IPS-15b (cell line): ENCODE results near the gene RAPGEF2.
"Not testable (repeated sequence)": the region's sequence is repeated elsewhere in the genome, so short reads cannot be mapped to it uniquely, and the experiment has no call there.

Source experiments
- H3K27me3 ChIP-seq: one replicate; pipeline ENCODE4 v1.6.1; 2013; ENCODE audit warnings: low read length; ENCODE audit not compliant: control insufficient read depth, insufficient read depth
- H3K36me3 ChIP-seq: one replicate; pipeline ENCODE4 v1.6.1; 2013; ENCODE audit warnings: low read length; ENCODE audit not compliant: control insufficient read depth, insufficient read depth
- H3K4me1 ChIP-seq: one replicate; pipeline ENCODE4 v1.6.1; 2013; ENCODE audit warnings: mild to moderate bottlenecking, low read length; ENCODE audit not compliant: control insufficient read depth, insufficient read depth
- H3K4me3 ChIP-seq: one replicate; pipeline ENCODE4 v1.5.1; 2013; ENCODE audit warnings: low read depth, low read length
- H3K9ac ChIP-seq: one replicate; pipeline ENCODE4 v1.6.1; 2013; ENCODE audit warnings: low read depth, mild to moderate bottlenecking, low read length
- H3K9me3 ChIP-seq: one replicate; pipeline ENCODE4 v1.6.1; 2013; ENCODE audit warnings: mild to moderate bottlenecking, low read length; ENCODE audit not compliant: control insufficient read depth, insufficient read depth

Gene RAPGEF2

GRCh38 chr4:159103384-159103990 lies 608 bp downstream of the RAPGEF2 start:
- Histone ChIP-seq H3K9me3 (no peaks in the 10 kb centered on the region), H3K27me3 (peaks cover 16% of the 10 kb centered on the region), H3K36me3 (no peaks in the 10 kb centered on the region), H3K4me1 (peaks cover 17% of the 10 kb centered on the region), H3K9ac (peak overlapping the region; percentile 57), H3K4me3 (peak overlapping the region; percentile 59)

- Histone ChIP-seq H3K9me3 (no peaks in the 10 kb centered on the region), H3K4me3 (peak overlapping the region; percentile 82), H3K36me3 (no peaks in the 10 kb centered on the region), H3K4me1 (peaks cover 23% of the 10 kb centered on the region), H3K27me3 (peaks cover 16% of the 10 kb centered on the region), H3K9ac (peak overlapping the region; percentile 42)
These were observed 2.0 kb downstream of the RAPGEF2 start for GRCh38 chr4:159104694-159105414.

DNA sequence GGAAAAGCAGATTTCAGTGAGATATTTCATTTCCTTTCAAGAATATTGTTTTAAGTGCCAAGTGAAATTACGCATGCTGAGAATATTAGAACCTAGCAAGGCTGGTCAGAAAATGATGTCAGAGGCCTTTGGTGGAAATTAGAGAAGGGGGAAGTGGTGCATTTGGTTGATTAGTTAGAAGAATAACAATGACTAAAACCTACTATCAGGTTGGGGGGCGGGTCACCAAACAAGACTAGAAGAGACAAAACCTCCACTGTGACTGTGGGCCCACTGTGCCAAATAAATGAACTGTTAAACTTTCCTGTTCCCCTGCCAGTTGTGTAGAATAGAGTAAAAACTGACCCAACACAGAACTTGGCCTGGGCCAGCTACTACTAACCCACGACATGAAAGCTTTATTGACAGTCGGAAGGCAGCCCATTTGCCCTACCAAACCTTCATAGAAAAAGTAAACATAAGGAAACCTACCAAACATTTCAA lies 2.9 kb downstream of the RAPGEF2 start:
- Histone ChIP-seq H3K27me3 (peaks cover 13% of the 10 kb centered on the region), H3K4me1 (peaks cover 25% of the 10 kb centered on the region), H3K4me3 (peak overlapping the region; percentile 82), H3K9me3 (no peaks in the 10 kb centered on the region), H3K9ac (no peak overlapping the region), H3K36me3 (no peaks in the 10 kb centered on the region)

DNA sequence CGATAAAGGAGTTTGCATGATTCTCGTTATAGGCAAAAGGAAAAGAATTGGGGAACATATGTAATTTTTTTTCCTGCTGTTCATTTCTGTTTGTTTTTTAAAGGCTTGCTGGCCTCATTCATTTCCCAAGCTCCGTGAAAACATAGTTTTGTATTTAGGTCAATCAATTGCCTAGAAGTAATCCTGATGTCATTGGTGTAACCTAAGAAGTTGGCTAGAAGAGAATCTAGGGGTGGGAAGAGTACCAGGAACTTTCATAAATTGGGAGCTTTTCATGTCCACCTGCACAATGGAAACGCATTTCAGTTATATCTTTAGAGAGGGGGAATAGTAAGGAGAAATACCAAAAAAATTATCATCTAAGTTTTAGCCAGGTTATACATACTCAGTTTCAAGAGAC lies 3.8 kb downstream of the RAPGEF2 start:
- no peak overlapping the region for H3K4me3 ChIP-seq

GRCh38 chr4:159107203-159107925 lies 4.5 kb downstream of the RAPGEF2 start:
- Histone ChIP-seq H3K9ac (no peak overlapping the region), H3K4me3 (no peak overlapping the region), H3K36me3 (no peaks in the 10 kb centered on the region), H3K27me3 (no peaks in the 10 kb centered on the region), H3K4me1 (peaks cover 31% of the 10 kb centered on the region), H3K9me3 (no peaks in the 10 kb centered on the region)

More for the DNA sequence above, 3.8 kb downstream of the RAPGEF2 start:
- H3K27me3 ChIP-seq, result peaks cover 5% of the 10 kb centered on the region
- no peaks in the 10 kb centered on the region for H3K9me3 ChIP-seq
- H3K36me3 ChIP-seq, result no peaks in the 10 kb centered on the region
- peaks cover 31% of the 10 kb centered on the region for H3K4me1 ChIP-seq
- no peak overlapping the region for H3K9ac ChIP-seq

DNA sequence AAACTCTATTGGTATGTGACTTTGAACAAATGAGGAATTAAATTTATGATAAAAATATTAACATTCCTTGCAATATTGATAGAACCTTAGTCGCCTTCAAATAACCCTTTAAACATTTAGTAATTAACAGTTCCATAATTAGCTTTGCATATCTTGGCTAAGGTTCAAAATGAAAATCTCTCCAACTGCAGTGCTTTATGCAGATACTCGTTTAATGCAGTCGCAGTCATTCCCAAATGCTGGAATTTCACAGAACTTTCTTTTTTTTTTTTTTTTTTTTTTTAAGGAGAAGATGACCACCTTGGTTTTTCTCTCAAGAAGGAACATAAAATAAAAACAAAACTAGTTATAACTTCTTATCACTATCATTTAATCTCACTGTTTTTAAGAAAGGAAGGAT lies 5.2 kb downstream of the RAPGEF2 start:
- Histone ChIP-seq H3K9ac (no peak overlapping the region), H3K36me3 (no peaks in the 10 kb centered on the region), H3K4me1 (peaks cover 31% of the 10 kb centered on the region), H3K27me3 (no peaks in the 10 kb centered on the region), H3K9me3 (no peaks in the 10 kb centered on the region), H3K4me3 (no peak overlapping the region)

DNA sequence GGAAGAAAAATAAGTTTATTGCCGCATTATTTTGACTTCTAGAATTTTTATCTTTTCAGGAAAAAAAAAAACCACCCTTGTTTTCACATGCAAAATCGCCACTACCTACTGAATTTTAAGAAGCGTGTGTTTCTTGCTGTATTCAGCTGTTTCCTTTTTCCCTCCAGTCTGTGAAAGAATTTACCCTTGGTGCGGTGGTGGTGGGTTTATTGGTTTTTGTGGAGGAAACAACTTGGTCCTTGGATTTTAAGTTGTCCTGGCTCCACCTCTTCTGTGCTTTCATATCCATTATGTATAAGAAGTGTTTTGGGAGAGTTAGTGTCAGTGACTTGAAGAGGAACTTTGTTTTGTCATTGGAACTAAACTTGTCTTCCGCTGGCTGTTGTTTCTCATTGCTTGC lies 8.1 kb downstream of the RAPGEF2 start:
- Histone ChIP-seq H3K9me3 (no peaks in the 10 kb centered on the region), H3K36me3 (no peaks in the 10 kb centered on the region), H3K4me3 (no peak overlapping the region), H3K4me1 (peaks cover 25% of the 10 kb centered on the region), H3K9ac (no peak overlapping the region), H3K27me3 (no peaks in the 10 kb centered on the region)

- no peak overlapping the region for H3K9ac ChIP-seq
- no peaks in the 10 kb centered on the region for H3K9me3 ChIP-seq
- H3K4me1 ChIP-seq, result peaks cover 25% of the 10 kb centered on the region
- H3K4me3 ChIP-seq, result no peak overlapping the region
- H3K27me3 ChIP-seq, result no peaks in the 10 kb centered on the region
- no peaks in the 10 kb centered on the region for H3K36me3 ChIP-seq
These were observed 8.5 kb downstream of the RAPGEF2 start for GRCh38 chr4:159111416-159111815.

DNA sequence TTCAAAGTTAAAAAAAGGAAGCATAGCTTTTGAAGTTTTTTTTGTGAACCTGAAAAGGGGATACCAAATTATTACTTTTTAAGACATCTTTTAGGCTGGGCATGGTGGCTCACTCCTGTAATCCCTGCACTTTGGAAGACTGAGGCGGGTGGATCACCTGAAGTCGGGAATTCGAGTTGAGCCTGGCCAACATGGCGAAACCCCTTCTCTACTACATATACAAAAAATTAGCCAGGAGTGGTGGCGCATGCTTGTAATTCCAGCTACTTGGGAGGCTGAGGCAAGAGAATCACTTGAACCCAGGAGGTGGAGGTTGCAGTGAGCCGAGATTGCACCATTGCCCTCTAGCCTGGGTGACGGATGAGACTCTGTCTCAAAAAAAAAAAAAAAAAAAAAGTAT lies 10.5 kb downstream of the RAPGEF2 start:
- H3K27me3 ChIP-seq, H3K9me3 ChIP-seq, H3K36me3 ChIP-seq, H3K9ac ChIP-seq, H3K4me3 ChIP-seq: not testable (repeated sequence)
- H3K4me1 ChIP-seq, result peaks cover 14% of the 10 kb centered on the region

DNA sequence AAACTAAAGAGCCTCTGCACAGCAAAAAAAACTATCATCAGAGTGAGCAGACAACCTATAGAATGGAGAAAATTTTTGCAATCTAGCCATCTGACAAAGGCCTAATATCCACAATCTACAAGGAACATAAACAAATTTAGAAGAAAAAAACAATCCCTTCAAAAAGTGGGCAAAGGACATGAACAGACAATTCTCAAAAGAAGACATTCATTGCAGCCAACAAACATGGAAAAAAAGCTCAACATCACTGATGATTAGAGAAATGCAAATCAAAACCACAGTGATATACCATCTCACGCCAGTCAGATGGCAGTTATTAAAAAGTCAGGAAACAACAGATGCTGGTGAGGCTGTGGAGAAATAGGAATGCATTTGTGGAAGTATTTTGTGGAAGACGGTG lies 13.2 kb downstream of the RAPGEF2 start:
- not testable (repeated sequence) for H3K27me3 ChIP-seq, H3K36me3 ChIP-seq, H3K9ac ChIP-seq, H3K4me3 ChIP-seq, H3K4me1 ChIP-seq, H3K9me3 ChIP-seq

- not testable (repeated sequence) for H3K27me3 ChIP-seq, H3K4me3 ChIP-seq, H3K9ac ChIP-seq, H3K9me3 ChIP-seq, H3K4me1 ChIP-seq, H3K36me3 ChIP-seq
These were observed 13.8 kb downstream of the RAPGEF2 start for GRCh38 chr4:159116693-159117092.

DNA sequence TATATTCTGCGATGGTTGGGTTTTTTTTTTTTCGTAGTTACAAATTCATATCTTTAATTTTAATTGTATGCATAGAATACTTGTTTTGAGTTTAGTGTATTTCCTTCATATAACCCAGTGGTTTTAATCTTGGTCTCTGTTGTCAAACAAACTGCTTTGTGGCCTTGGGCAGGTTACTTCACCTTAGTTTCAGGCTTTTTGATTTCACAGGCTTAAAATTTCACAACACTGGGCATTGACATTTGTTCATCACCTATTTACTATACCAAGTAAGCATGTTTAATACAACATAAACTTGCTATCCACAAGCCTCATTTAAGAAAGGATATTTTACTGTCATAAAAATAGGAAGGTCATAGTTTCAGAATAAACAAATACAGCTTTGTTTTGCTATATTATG lies 14.7 kb downstream of the RAPGEF2 start:
- Histone ChIP-seq H3K9me3 (no peaks in the 10 kb centered on the region), H3K4me1 (no peaks in the 10 kb centered on the region), H3K9ac (no peak overlapping the region), H3K36me3 (no peaks in the 10 kb centered on the region), H3K4me3 (no peak overlapping the region), H3K27me3 (no peaks in the 10 kb centered on the region)
